ENCODE measurements around the gene CHRNA4. TPM values are rescaled to one million over a fixed set of nuclear protein-coding genes. Genes with fewer than 3 reads are reported as not detected.

The CHRNA4 gene
- total and polyA plus RNA-seq, 12 donors = 0.06 to 0.57 (median 0.26) TPM; not detected in 5

DNA sequence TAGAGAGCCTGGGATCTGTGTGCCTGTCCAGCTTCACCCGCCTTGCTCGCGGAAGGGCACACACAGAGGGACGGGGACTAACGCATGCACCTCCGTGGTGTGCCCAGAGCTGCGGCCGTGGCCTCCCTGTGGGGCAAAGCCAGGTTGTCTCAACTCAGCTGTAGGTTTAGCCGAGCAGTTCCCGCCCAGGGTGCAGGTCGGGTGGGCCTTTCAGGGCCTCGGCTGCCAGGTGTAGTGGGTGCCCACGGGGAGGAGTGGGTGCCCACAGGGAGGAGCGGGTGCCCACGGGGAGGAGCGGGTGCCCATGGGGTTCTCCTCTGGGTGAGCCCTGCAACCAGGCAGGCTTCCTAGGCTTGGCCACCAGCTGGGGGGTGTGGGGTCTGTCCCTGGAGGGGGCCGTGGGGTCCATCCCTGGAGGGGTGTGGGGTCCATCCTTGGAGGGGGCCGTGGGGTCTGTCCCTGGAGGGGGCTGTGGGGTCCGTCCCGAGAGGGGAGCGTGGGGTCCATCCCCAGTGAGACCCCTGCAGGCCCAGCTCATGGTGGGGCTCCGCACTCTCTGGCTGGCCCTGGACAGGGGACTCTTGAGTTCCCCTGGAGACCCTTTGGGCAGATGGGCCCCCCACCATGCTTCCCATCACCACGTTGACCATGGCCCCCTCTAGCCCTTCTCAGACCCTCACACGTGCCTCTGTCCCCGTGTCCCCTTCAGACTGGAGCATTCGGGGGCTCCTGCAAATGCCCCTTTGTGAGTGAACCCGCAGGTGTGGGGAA lies 37.8 kb upstream of the CHRNA4 start:
- 62 to 86% (median 75%) methylated on average over 7 to 27 of the region's 27 CpGs for WGBS, 4 donors
- Histone ChIP-seq H3K27ac (no peak overlapping the region), H3K9me3 (replicated peaks in 1 of 3) (no peaks in the 10 kb centered on the region), H3K36me3 (replicated peaks in 1 of 2) (no peaks in the 10 kb centered on the region), H3K4me3 (no peak overlapping the region), H3K27me3 (no peaks in the 10 kb centered on the region), H3K4me1 (replicated peaks in 1 of 2) (no peaks in the 10 kb centered on the region)
- DNase-seq = no peak
- TF ChIP-seq POLR2A (IDR thresholded peaks at IDR 0.05) = no peak
- TF ChIP-seq, protein P1, sequence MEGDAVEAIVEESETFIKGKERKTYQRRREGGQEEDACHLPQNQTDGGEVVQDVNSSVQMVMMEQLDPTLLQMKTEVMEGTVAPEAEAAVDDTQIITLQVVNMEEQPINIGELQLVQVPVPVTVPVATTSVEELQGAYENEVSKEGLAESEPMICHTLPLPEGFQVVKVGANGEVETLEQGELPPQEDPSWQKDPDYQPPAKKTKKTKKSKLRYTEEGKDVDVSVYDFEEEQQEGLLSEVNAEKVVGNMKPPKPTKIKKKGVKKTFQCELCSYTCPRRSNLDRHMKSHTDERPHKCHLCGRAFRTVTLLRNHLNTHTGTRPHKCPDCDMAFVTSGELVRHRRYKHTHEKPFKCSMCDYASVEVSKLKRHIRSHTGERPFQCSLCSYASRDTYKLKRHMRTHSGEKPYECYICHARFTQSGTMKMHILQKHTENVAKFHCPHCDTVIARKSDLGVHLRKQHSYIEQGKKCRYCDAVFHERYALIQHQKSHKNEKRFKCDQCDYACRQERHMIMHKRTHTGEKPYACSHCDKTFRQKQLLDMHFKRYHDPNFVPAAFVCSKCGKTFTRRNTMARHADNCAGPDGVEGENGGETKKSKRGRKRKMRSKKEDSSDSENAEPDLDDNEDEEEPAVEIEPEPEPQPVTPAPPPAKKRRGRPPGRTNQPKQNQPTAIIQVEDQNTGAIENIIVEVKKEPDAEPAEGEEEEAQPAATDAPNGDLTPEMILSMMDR (IDR thresholded peaks at IDR 0.05) = no peak
- intact Hi-C loops (cut with DNase I) = no loop called here

DNA sequence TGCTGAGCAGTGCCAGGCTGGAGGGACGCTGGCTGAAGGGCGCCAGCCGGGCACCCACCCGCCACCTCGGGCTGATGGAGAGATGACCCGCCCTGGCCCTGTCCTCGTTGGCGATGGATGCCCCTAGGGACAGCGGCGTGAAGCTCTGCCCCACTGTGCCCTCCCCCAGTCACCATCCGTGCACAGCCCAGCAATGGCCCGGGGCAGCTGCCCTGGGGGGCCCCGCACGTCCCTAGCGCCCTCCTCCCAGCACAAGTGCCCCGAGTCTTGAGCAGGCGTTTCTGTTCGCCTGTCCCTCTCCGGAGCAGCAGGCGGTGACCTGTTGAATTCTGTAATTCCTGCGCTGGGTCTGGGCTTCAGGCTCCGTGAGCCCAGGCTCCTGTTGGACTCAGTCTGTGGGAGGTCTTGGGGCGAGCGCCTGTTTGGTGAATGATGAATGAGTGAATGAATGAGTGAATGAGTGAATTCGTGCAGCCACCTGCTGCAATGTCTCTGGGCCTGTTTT lies 36.8 kb upstream of the CHRNA4 start:
- Histone ChIP-seq H3K4me3 (no peak overlapping the region), H3K27ac (no peak overlapping the region), H3K9me3 (replicated peaks in 1 of 3) (no peaks in the 10 kb centered on the region), H3K36me3 (replicated peaks in 1 of 2) (no peaks in the 10 kb centered on the region), H3K27me3 (peaks cover 3% of the 10 kb centered on the region), H3K4me1 (replicated peaks in 1 of 2) (no peaks in the 10 kb centered on the region)
- intact Hi-C loops (cut with DNase I) = no loop called here
- DNase-seq = no peak
- WGBS, 4 donors = 68 to 82% (median 76%) methylated on average over 5 to 25 of the region's 25 CpGs
- TF ChIP-seq POLR2A (IDR thresholded peaks at IDR 0.05) = no peak
- TF ChIP-seq, protein P1 (IDR thresholded peaks at IDR 0.05) = no peak

DNA sequence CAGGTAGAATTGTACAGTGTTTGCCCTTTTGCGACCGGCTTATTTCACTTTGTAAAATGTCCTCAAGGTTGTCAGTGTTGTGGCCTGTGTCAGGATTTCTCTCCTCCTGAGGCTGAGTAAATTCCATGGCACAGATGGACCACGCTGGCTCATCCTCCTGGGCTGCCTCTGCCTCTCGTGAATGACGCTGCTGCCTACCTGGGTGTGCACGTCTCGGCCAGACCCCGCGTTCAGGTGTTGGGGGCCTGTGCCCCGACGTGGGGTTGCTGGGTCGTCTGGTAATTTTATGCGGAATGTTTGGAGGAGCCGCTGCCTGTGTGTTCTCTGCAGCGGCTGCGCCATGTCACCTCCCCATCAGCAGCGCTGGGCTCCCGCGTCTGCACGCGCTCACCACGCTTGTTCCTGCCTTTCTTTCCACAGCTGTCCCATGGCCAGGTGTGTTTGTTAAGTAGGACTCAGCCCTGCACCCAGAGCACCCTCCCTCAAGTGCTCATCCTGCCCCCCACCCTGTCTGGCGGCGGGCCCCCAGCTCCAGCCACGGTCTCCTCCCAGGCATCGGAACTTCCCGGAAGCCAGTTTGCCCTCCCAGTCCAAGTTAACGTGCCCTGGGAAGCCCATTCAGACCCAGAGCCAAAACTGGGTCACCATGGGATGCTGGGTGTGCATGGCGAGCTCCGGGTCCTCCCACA lies 36.1 kb upstream of the CHRNA4 start:
- Histone ChIP-seq H3K4me1 (replicated peaks in 1 of 2) (no peaks in the 10 kb centered on the region), H3K27ac (no peak overlapping the region), H3K4me3 (no peak overlapping the region), H3K9me3 (replicated peaks in 1 of 3) (no peaks in the 10 kb centered on the region), H3K27me3 (peaks cover 3% of the 10 kb centered on the region), H3K36me3 (replicated peaks in 1 of 2) (no peaks in the 10 kb centered on the region)
- no peak for DNase-seq
- intact Hi-C loops (cut with DNase I) = no loop called here
- WGBS, 4 donors = 77 to 85% (median 80%) methylated on average over 25 to 30 of the region's 30 CpGs
- no peak for TF ChIP-seq POLR2A (IDR thresholded peaks at IDR 0.05)
- TF ChIP-seq, protein P1 (IDR thresholded peaks at IDR 0.05) = no peak

DNA sequence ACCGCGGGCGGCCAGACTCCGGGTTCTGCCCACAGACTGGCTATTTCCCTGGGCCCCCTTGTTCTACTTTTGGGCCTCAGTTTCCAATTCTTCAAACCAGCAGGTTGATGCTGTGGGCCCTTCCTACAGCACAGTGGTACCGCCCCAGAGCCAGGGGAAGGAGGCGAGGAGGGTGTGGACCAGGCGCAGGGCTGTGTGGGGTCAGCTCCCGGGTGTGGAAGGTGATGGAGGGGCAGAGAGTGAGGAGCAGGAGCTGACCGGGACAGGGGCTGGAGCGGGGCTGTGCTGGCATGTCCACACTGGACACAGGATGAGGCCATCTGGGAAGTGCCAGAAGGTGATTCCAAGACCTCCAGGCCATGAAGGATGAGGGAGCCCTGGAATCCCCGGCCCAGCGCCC lies 35.2 kb upstream of the CHRNA4 start:
- Histone ChIP-seq H3K36me3 (replicated peaks in 1 of 2) (no peaks in the 10 kb centered on the region), H3K27ac (no peak overlapping the region), H3K27me3 (peaks cover 3% of the 10 kb centered on the region), H3K4me1 (replicated peaks in 1 of 2) (no peaks in the 10 kb centered on the region), H3K9me3 (replicated peaks in 1 of 3) (no peaks in the 10 kb centered on the region), H3K4me3 (no peak overlapping the region)
- intact Hi-C loops (cut with DNase I) = no loop called here
- TF ChIP-seq, protein P1 (IDR thresholded peaks at IDR 0.05) = no peak
- WGBS, 4 donors = 84 to 95% (median 86%) methylated on average over 8 to 12 of the region's 12 CpGs
- no peak for DNase-seq
